Panc1 (cell line): ENCODE measurements around the gene SLC25A6. TPM values are rescaled to one million over a fixed set of nuclear protein-coding genes. Genes with fewer than 3 reads are reported as not detected.
A peak's percentile ranks its signal among the peaks of the same experiment; 100 is the strongest.

Experiments used
- ATAC-seq: fragments of 200-7000 bp; cut with Tn5 transposase; 2 replicates; pipeline ENCODE4 v1.9.1; 2020; ENCODE audit warnings: mild to moderate bottlenecking, moderate library complexity
- BruUV-seq: library from RNA; stranded (reverse); fragments of 400-500 nt; replicated peaks from 2 replicates; lab custom pipeline; 2021; lab: Mats Ljungman, UMichigan
- CTCF ChIA-PET: fragments of 300-600 bp; sonication (Branson Sonifier 250); formaldehyde crosslinking; loops from one replicate; lab custom pipeline; 2022; ENCODE audit warnings: antibody characterized with exemption; lab: Charles Lee
- POLR2A ChIA-PET: fragments of 300-600 bp; sonication (Branson Sonifier 250); formaldehyde crosslinking; loops from one replicate; lab custom pipeline; 2022; ENCODE audit warnings: antibody characterized with exemption; lab: Charles Lee
- DNase-seq: peaks from one replicate; pipeline ENCODE4 v3.0.0-alpha.2; 2010; ENCODE audit warnings: low read depth, low spot score
- H3K27ac ChIP-seq: 2 replicates; pipeline ENCODE4 v1.5.1; 2011; ENCODE audit warnings: mild to moderate bottlenecking, low read length, inconsistent platforms
- H3K27me3 ChIP-seq: fragments of 200-500 bp; sonication (Bioruptor generic); 2 replicates; pipeline ENCODE4 v1.6.0; 2014; ENCODE audit warnings: low read length, inconsistent platforms; ENCODE audit not compliant: control insufficient read depth, insufficient read depth
- H3K36me3 ChIP-seq: fragments of 200-500 bp; sonication (Bioruptor generic); 2 replicates; pipeline ENCODE4 v1.5.1; 2014; ENCODE audit warnings: inconsistent platforms, mild to moderate bottlenecking, low read length, moderate library complexity; ENCODE audit not compliant: control insufficient read depth, insufficient read depth
- H3K4me1 ChIP-seq: 2 replicates; pipeline ENCODE4 v1.5.1; 2011; ENCODE audit warnings: inconsistent platforms, mild to moderate bottlenecking, low read length, moderate library complexity; ENCODE audit not compliant: control insufficient read depth, insufficient read depth
- H3K4me3 ChIP-seq, 2 experiments: 2 replicates each; pipeline ENCODE4 v1.5.1; 2011 to 2012; ENCODE audit warnings: low read depth in 2 of 2, low read length in 2 of 2, mild to moderate bottlenecking in 2 of 2, inconsistent platforms in 1 of 2, moderate library complexity in 1 of 2
- H3K9me3 ChIP-seq: fragments of 200-500 bp; sonication (Bioruptor generic); 2 replicates; pipeline ENCODE4 v1.5.1; 2014; ENCODE audit warnings: low read depth, mild to moderate bottlenecking, inconsistent platforms, low read length, moderate library complexity; ENCODE audit not compliant: control insufficient read depth, insufficient read depth
- CTCF ChIP-seq: fragments of 450-650 bp; IDR thresholded peaks from 2 replicates; pipeline ENCODE4 v1.5.1; 2017; ENCODE audit warnings: mild to moderate bottlenecking
- POLR2AphosphoS5 ChIP-seq: IDR thresholded peaks from 2 replicates; pipeline ENCODE4 v1.6.1; 2012; ENCODE audit warnings: mild to moderate bottlenecking, low read depth, low read length, moderate library complexity
- REST ChIP-seq, 2 experiments: IDR thresholded peaks; 2 replicates each; pipeline ENCODE4 v1.6.1; 2011 to 2012; ENCODE audit warnings: low read depth in 2 of 2, control low read depth in 1 of 2, low read length in 1 of 2, mild to moderate bottlenecking in 1 of 2, moderate library complexity in 1 of 2; ENCODE audit not compliant: insufficient read depth in 1 of 2
- SIN3A ChIP-seq: IDR thresholded peaks from 2 replicates; pipeline ENCODE4 v1.6.1; 2012; ENCODE audit warnings: low read depth, mild to moderate bottlenecking, low read length, moderate library complexity, borderline replicate concordance; ENCODE audit not compliant: insufficient read depth
- TCF7L2 ChIP-seq: IDR thresholded peaks from 2 replicates; pipeline ENCODE4 v1.6.1; 2011; ENCODE audit warnings: mild to moderate bottlenecking, low read depth, low read length, inconsistent platforms
- in situ Hi-C: cut with HindIII; loops from 2 replicates; pipeline ENCODE4 v1.10.0; 2016; ENCODE audit warnings: low sequenced_read_pairs, low pct_unique_long_range_greater_than_20kb
- intact Hi-C: fragments of 100-400 bp; cut with micrococcal nuclease; formaldehyde crosslinking; loops from one replicate; pipeline ENCODE4 v1.10.0; 2022; ENCODE audit not compliant: unreplicated experiment
- total RNA-seq: library from RNA; stranded (reverse); gene quantifications from one replicate; pipeline ENCODE4 v1.2.1, GENCODE V29; 2021; ENCODE audit not compliant: unreplicated experiment

The SLC25A6 gene
- total RNA-seq, 1 experiment from 2014 or later, result 125 TPM

GRCh38 chrX:1435241-1435895 lies 43.5 kb upstream of the SLC25A6 start:
- H3K27me3 ChIP-seq, result no peaks in the 10 kb centered on the region
- BruUV-seq, result no TSS peak
- CTCF ChIA-PET, result no interaction called here
- no peak overlapping the region for H3K27ac ChIP-seq
- no peaks in the 10 kb centered on the region for H3K4me1 ChIP-seq
- no peaks in the 10 kb centered on the region; the same call in 1 of the 2 replicates for H3K36me3 ChIP-seq
- in situ Hi-C loops, result no loop called here
- no peak overlapping the region for H3K4me3 ChIP-seq
- POLR2A ChIA-PET, result no interaction called here
- ATAC-seq (peak; percentile 42; the same call in 1 of the 2 replicates), DNase-seq (no peak)
- TF ChIP-seq SIN3A (no peak), CTCF (no peak), POLR2AphosphoS5 (no peak), REST (IDR thresholded peaks at IDR 0.05; ENCODE audit: insufficient read depth in 1 of 2, low read depth in 2 of 2, low read length in 1 of 2) (no peak), TCF7L2 (no peak)
- H3K9me3 ChIP-seq, result no peaks in the 10 kb centered on the region
- intact Hi-C loops, result no loop called here

GRCh38 chrX:1434871-1435240 lies 42.9 kb upstream of the SLC25A6 start:
- Histone ChIP-seq H3K4me3 (no peak overlapping the region), H3K4me1 (no peaks in the 10 kb centered on the region), H3K9me3 (no peaks in the 10 kb centered on the region), H3K27ac (no peak overlapping the region), H3K27me3 (no peaks in the 10 kb centered on the region), H3K36me3 (no peaks in the 10 kb centered on the region; the same call in 1 of the 2 replicates)
- TF ChIP-seq CTCF, result no peak
- no peak for TF ChIP-seq REST (IDR thresholded peaks at IDR 0.05; ENCODE audit: insufficient read depth in 1 of 2, low read depth in 2 of 2, low read length in 1 of 2)
- no peak for TF ChIP-seq TCF7L2
- no peak for TF ChIP-seq POLR2AphosphoS5
- no peak for TF ChIP-seq SIN3A
- ChIA-PET CTCF (no interaction called here), POLR2A (no interaction called here)
- BruUV-seq, result no TSS peak
- intact Hi-C loops (no loop called here), in situ Hi-C loops (no loop called here)
- DNase-seq (no peak), ATAC-seq (no peak)
